K562 treated with DMSO at 1 percent for 24 hours (cell line): ENCODE results near the gene CCDC83. TPM values are rescaled to one million over a fixed set of nuclear protein-coding genes. Genes with fewer than 3 reads are reported as not detected.

Experiments used
- total RNA-seq: library from RNA; unstranded; fragments of 300-600 nt; gene quantifications from 2 replicates; pipeline ENCODE4 v1.2.3, GENCODE V29; 2022; ENCODE audit warnings: low read depth; ENCODE audit not compliant: insufficient read depth

The CCDC83 gene
- not detected in 2 replicates for total RNA-seq

DNA sequence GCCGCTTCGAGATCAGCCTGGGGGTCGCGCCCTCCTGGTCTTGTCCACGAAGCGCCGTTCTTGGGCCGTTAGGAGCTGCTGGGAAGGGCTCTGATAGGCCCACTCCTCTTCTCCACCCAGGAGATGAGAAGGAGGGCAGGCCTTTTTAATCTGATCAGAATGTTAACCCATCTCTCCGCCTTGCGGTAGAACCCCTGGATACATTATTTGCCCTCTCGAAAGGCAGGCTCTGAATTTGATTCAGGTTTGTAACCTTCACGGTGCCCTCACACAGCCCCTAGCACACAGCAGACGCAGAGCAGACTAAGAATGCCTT, at the start of gene CCDC83:
TSS of gene CCDC83 (plus strand) at position 43 of the 316 bp plus-strand sequence. CDS start 9,741 bp downstream, outside the sequence.

DNA sequence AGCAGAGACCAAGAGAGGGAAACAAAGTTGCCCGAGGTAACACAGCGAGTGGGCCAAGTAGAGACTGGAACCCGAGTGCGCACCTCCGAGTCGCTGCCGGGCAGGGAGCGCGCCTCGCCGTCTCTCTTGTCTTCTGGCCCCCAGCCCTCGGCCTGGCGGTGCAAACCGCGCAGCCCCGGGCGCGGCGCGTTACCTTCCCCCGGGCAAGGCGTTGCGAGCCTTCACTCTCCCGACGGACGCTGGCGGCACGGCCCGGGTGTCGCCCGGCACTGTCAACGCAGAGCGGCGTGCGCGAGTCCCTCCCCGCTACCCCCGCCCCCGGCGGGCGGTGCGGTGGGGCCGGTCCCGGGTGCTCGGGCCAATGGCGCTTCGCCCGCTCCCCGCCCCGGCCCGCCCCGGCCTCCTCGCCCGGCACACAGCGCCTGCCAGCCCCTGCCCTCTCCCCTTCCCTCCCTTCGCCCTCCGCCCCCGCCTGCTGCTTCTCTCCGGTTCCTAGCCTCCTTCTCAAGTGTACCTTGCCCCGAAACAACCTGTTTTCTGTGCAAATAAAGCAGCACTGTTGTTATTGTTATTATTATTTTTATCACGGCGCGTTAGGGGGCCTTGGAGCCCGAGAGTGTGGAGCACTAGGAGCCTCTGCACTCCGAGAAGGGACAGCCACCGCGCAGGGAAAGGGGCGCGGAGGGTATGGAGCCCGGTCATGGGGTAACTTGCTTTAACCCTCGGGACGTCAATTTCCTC, 44.1 kb upstream of the CCDC83 start, which contains the start of gene SYTL2:
TSS of gene SYTL2 (minus strand) at position 271 of the 741 bp plus-strand sequence. CDS start 53,416 bp downstream, outside the sequence.

Other genes starting within 250 kb of the CCDC83 start
- gene DLG2, start 228.0 kb upstream of the CCDC83 start, total RNA-seq: 0.69 and 0.72 TPM in 2 replicates
- gene TMEM126B, start 226.8 kb upstream of the CCDC83 start, total RNA-seq: 53.9 and 66.6 TPM in 2 replicates
- 31.8 and 36.2 TPM in 2 replicates for gene TMEM126A, start 207.4 kb upstream of the CCDC83 start, total RNA-seq
- 31.8 and 37.5 TPM in 2 replicates for gene CREBZF, start 190.3 kb upstream of the CCDC83 start, total RNA-seq
- not detected in 2 replicates for gene CCDC89, start 169.2 kb upstream of the CCDC83 start, total RNA-seq
- 0.37 and 2.1 TPM in 2 replicates for gene SYTL2, start 44.2 kb upstream of the CCDC83 start, total RNA-seq
- 97.4 and 118 TPM in 2 replicates for gene PICALM, start 213.7 kb downstream of the CCDC83 start, total RNA-seq